GM13976 (cell line): ENCODE results near the gene ERC2.

Experiments
- DNase-seq: peaks from one replicate; pipeline ENCODE4 v3.0.0; 2012; ENCODE audit warnings: low spot score
- CTCF ChIP-seq: IDR thresholded peaks from 2 replicates; pipeline ENCODE4 v1.5.1; 2012; ENCODE audit warnings: borderline replicate concordance, mild to moderate bottlenecking; ENCODE audit not compliant: insufficient read depth; ENCODE audit errors: extremely low read depth, missing control alignments, control extremely low read depth
- in situ Hi-C: fragments of 300-500 bp; cut with MboI; formaldehyde crosslinking; loops from one replicate; pipeline ENCODE4 v1.12.0; 2022; ENCODE audit warnings: low sequenced_read_pairs, mixed read lengths, inconsistent platforms; ENCODE audit not compliant: unreplicated experiment

ERC2 gene

DNA sequence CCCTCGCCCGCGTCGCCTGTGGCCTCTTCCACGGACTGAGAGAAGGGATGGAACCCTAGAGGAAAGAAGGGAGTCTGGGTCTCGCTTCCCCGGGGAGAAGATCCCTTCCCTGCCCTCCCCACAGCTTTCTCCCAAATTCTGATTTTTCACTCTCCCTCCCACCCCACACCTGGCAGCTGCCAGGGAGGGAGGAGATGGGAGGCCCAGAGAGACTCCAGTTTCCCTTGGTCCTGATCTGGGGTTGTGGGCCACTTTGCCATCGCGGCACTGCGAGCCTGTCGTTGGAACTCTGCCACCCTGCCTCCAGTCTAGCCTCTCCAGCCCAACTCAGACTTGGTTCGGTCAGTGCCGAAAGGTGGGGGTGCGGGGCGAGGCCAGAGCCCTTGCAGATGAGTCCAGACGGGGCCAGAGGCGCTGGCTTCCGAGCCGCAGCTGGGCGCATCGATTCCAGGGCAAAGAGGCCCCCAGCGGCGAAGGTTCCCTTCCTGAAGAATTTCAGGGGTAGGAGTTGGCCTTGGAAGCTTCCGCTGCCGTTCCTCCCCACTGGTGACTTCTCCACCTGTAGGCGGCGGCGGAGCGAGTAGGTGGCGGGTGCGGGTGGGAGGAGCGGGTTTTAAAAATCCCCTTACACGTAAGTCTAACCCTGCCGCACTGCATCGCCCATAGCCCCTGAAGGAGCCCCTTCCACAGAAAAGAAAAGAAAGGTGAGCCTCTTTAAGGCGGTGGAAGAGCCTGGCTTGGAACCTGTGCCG, 986.3 kb downstream of the ERC2 start:
- peak; percentile 43 for DNase-seq
- no peak for TF ChIP-seq CTCF
- in situ Hi-C loops: loop anchor here (10.0 to 25.0 kb wide), 2 partner anchors 243 to 780 kb away; no protein-coding TSS in a partner anchor

DNA sequence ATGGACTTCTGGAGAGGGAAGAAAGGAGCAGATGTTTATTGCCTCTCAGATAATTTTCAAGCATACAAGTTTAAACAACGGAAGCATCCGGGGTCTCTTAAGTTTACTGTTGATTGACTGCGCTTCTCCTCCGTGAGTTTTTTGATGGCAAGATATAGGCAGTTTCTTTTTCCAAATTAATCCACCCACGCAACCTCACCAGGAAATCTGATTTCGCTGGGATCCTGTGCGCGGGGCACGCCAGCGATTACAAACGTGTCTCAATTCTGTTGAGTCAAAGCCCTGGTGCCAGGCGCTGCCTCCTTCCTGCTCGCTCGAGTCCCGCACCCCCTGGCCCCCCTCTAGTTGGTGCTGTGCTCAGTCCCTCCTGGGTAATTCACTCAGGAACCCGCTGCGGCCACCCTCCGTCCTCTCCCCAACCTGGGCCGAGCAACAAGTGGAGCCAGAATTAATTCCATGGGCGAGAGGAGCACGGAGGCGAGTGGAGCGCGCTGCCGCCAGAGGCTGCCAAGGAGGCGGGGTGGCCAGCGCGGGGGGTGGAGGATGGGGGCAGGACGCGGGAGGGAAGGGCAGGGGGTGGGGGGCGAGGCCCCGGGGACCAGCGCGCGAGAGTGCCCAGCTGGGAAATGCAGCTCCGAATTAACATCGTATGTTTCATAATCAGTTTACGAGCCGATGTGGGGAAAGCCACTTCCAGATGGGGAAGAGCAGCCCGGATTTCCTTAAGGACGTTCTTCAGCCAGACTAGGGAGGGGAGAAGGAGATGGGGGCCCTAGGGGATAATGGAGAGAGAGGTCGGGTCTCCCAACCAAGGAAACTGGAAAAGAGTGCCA, 987.1 kb downstream of the ERC2 start:
- TF ChIP-seq CTCF: no peak
- in situ Hi-C loops: loop anchor here (10.0 to 25.0 kb wide), 2 partner anchors 244 to 781 kb away; no protein-coding TSS in a partner anchor

DNA sequence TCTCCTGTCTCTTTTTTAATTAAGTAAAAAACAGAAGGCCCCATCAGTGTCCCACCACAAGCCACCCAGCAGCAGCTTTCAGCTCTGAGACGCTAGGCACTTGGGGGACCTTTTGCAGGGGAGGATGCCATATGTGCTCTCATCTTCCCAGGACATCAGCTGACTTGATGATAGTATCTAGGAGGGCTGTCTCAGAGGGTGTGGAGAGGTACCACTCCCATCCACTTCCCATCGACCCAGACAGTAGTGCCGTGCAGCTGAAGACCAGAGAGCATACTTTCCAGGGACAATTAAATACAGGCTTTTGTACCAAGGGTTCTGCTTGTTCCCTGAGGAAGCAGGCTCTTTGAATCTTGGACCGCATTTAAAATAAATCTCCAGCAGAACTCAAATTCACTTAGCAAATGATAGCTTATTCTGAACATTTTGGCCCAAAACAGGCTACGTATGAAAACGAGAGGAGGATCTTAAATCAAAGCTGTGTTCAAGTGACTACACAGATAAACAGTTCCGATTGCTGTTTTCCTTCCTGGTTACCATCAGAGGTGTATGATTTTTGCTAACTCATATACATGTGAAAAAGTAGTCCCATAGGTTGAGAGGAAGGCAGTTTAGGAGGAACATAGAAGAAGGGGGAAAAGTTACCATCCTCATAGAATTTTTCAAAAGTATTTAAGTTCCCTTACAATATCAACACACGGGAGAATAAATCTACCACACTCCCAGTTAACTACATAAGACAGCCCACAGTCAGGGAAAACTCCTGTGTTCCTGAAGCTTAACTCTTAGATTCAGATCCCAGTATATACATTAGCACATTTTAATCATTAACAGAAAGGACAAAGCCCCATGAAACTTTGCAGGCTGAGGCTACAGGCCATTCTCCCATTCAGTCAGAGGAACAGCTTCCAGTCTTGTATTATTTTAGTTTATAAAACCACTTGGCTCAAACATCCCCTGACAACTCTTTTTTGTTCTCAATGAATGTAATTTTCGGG, 990.7 kb downstream of the ERC2 start:
- in situ Hi-C loops: loop anchor here (25.0 kb wide), 1 partner anchor 785 kb away; no protein-coding TSS in a partner anchor
- TF ChIP-seq CTCF: no peak

More for the DNA sequence above, 987.1 kb downstream of the ERC2 start:
- no peak for DNase-seq

GRCh38 chr3:55476515-55476914, 991.8 kb downstream of the ERC2 start:
- in situ Hi-C loops: loop anchor here (25.0 kb wide), 1 partner anchor 786 kb away; no protein-coding TSS in a partner anchor
- TF ChIP-seq CTCF: no peak
- DNase-seq: no peak

More for the DNA sequence above, 990.7 kb downstream of the ERC2 start:
- no peak for DNase-seq

- DNase-seq: no peak
- in situ Hi-C loops: no loop called here
- no peak for TF ChIP-seq CTCF
These were observed 994.0 kb downstream of the ERC2 start for GRCh38 chr3:55474213-55474632.
